ENCODE results near the gene TAF11L4.

DNA sequence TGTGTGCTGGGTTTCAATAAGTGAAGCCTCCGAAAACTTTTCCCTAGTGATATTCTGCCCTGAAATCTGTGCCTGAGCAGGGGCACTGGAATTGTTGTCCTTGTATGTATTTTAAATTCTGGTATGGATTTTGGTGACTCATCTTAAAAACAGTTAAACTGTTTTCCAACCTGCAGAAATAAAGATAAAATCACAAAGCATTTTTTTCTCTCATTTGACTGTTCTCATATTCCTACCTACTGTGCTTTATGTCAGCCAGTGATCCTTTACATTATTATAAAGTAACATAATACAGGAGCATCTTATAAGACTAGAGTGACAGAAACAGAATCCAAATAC, 34.5 kb upstream of the TAF11L4 start:
- TF ChIP-seq ESRRA (CRISPR knock-in tag; IDR thresholded peaks at IDR 0.05; ENCODE audit: borderline replicate concordance) (no peak), SOX15 (CRISPR knock-in tag; IDR thresholded peaks at IDR 0.05) (no peak)

Measured in WTC11 (cell line).